ENCODE data around the gene HHIP. TPM values are rescaled to one million over a fixed set of nuclear protein-coding genes. Genes with fewer than 3 reads are reported as not detected.
A peak's percentile ranks its signal among the peaks of the same experiment; 100 is the strongest.

HHIP gene
- total RNA-seq, 1 donor from 2014 or later, result not detected

- H3K4me3 ChIP-seq (ENCODE audit: low read depth, low read length), result no peak overlapping the region
- H3K36me3 ChIP-seq (ENCODE audit: control insufficient read depth, insufficient read depth, low read length), result no peaks in the 10 kb centered on the region
- no peak for FAIRE-seq
- H3K27me3 ChIP-seq (ENCODE audit: control insufficient read depth, insufficient read depth, low read length), result no peaks in the 10 kb centered on the region
- TF ChIP-seq, protein P1, sequence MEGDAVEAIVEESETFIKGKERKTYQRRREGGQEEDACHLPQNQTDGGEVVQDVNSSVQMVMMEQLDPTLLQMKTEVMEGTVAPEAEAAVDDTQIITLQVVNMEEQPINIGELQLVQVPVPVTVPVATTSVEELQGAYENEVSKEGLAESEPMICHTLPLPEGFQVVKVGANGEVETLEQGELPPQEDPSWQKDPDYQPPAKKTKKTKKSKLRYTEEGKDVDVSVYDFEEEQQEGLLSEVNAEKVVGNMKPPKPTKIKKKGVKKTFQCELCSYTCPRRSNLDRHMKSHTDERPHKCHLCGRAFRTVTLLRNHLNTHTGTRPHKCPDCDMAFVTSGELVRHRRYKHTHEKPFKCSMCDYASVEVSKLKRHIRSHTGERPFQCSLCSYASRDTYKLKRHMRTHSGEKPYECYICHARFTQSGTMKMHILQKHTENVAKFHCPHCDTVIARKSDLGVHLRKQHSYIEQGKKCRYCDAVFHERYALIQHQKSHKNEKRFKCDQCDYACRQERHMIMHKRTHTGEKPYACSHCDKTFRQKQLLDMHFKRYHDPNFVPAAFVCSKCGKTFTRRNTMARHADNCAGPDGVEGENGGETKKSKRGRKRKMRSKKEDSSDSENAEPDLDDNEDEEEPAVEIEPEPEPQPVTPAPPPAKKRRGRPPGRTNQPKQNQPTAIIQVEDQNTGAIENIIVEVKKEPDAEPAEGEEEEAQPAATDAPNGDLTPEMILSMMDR (IDR thresholded peaks at IDR 0.05; ENCODE audit: insufficient read depth, low read length, severe bottlenecking), result no peak
- peak; percentile 66 for DNase-seq (ENCODE audit: low read depth)
These were observed 24.3 kb upstream of the HHIP start for GRCh38 chr4:144621681-144622080.

DNA sequence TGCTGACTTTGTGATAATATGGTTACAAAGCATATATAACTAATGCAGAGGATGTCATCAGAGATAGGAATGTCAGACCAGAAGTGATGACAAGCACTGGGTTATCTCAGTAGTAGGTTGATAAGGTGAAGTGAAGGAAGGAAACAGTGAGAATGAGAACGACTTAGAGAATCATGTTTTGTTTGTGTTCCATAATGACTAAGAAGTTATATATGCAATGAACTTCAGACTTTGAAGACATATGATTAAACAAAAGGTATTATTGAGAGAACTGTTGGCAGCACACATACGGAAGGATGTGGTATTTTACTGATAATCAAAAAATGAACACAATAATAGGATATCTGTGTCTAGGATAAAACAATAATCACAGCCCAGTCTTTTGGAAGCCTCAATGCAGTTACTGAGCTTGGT lies 18.3 kb upstream of the HHIP start:
- DNase-seq (ENCODE audit: low read depth) (peak; percentile 84), FAIRE-seq (no peak)
- TF ChIP-seq, protein P1 (IDR thresholded peaks at IDR 0.05; ENCODE audit: insufficient read depth, low read length, severe bottlenecking), result no peak
- no peaks in the 10 kb centered on the region for H3K27me3 ChIP-seq (ENCODE audit: control insufficient read depth, insufficient read depth, low read length)
- H3K4me3 ChIP-seq (ENCODE audit: low read depth, low read length), result no peak overlapping the region
- no peaks in the 10 kb centered on the region for H3K36me3 ChIP-seq (ENCODE audit: control insufficient read depth, insufficient read depth, low read length)

- TF ChIP-seq, protein P1 (IDR thresholded peaks at IDR 0.05; ENCODE audit: insufficient read depth, low read length, severe bottlenecking), result no peak
- DNase-seq (ENCODE audit: low read depth) (no peak), FAIRE-seq (no peak)
- Histone ChIP-seq H3K36me3 (ENCODE audit: control insufficient read depth, insufficient read depth, low read length) (no peaks in the 10 kb centered on the region), H3K27me3 (ENCODE audit: control insufficient read depth, insufficient read depth, low read length) (no peaks in the 10 kb centered on the region), H3K4me3 (ENCODE audit: low read depth, low read length) (no peak overlapping the region)
These were observed 12.7 kb upstream of the HHIP start for GRCh38 chr4:144633215-144633614.

- TF ChIP-seq, protein P1 (IDR thresholded peaks at IDR 0.05; ENCODE audit: insufficient read depth, low read length, severe bottlenecking), result no peak
- FAIRE-seq (no peak), DNase-seq (ENCODE audit: low read depth) (no peak)
- no peaks in the 10 kb centered on the region for H3K27me3 ChIP-seq (ENCODE audit: control insufficient read depth, insufficient read depth, low read length)
- no peak overlapping the region for H3K4me3 ChIP-seq (ENCODE audit: low read depth, low read length)
- H3K36me3 ChIP-seq (ENCODE audit: control insufficient read depth, insufficient read depth, low read length), result no peaks in the 10 kb centered on the region
These were observed 10.8 kb upstream of the HHIP start for GRCh38 chr4:144634978-144635747.

DNA sequence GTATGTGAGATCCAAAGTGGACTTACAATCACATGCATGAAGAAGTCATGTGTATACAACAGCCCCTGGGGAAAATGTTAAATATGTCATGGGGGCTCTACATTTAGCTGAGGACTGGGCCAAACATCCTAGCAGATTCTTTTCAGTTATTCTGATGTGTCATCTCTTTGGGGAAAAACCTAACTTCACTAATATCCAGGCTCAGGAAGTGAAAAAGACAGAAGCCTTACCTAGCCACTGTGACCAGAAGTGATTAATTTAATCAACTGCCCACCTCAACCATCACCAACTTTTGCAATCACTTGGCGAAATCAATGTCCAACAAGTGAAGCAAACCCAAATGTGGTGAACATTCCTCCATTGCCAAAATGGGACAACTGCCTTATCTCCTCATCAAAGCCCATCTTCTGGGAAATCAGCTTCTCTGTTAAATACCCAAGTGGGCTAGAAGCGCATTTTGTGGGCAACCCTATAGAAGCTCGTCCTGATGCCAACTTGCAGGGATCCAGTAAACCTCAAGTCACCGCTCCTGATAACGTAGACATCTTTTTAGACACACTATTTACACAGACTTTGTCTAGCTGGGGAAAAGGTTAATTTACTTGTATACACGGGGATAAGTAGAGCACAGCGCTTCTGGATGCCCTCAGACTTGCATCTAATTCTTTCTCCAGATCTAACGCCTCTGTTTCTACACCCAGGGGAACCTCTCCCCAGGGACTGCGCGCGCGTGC lies 1.4 kb upstream of the HHIP start:
- H3K27me3 ChIP-seq (ENCODE audit: control insufficient read depth, insufficient read depth, low read length), result peaks cover 2% of the 10 kb centered on the region
- H3K36me3 ChIP-seq (ENCODE audit: control insufficient read depth, insufficient read depth, low read length), result no peaks in the 10 kb centered on the region
- FAIRE-seq, result no peak
- no peak for DNase-seq (ENCODE audit: low read depth)
- H3K4me3 ChIP-seq (ENCODE audit: low read depth, low read length), result no peak overlapping the region
- TF ChIP-seq, protein P1 (IDR thresholded peaks at IDR 0.05; ENCODE audit: insufficient read depth, low read length, severe bottlenecking), result no peak

Measured in bronchial epithelial cell (primary cell).